ENCODE data around the gene AP3B1. TPM values are rescaled to one million over a fixed set of nuclear protein-coding genes. Genes with fewer than 3 reads are reported as not detected.
A peak's percentile ranks its signal among the peaks of the same experiment; 100 is the strongest.

AP3B1 gene
- total and polyA plus RNA-seq, 4 donors = 26.4 to 50.4 (median 33.3) TPM

DNA sequence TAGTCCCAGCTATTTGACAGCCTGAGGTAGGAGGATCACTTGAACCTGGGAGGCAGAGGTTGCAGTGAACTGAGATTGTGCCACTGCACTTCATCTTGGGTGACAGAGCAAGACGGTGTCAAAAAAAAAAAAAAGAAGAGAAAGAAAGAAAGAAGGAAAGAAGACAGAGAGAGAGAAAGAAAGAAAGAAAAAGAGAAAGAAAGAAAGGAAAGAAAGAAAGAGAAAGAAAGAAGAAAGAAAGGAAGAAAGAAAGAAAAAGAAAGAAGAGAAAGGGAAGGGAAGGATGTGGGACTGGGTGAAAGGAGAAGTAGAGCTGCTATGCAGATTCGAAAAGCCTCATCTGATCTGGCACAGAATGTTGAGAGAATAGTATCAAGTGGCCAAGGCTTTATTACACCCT is 42.2 kb upstream of the AP3B1 start:
- H3K4me3 ChIP-seq = no peak overlapping the region
- H3K4me1 ChIP-seq (ENCODE audit: control insufficient read depth in 5 of 5, insufficient read depth in 5 of 5, low read length in 5 of 5) = no peaks in the 10 kb centered on the region
- ATAC-seq (ENCODE audit: insufficient read depth, low FRiP score) (no peak), DNase-seq (no peak)
- no peak overlapping the region for H3K9ac ChIP-seq (ENCODE audit: insufficient read depth in 1 of 2, low read length in 2 of 2)
- 85 to 91% methylated on average over 2 of the region's 2 CpGs for WGBS, 2 donors
- H3K27ac ChIP-seq (ENCODE audit: low read depth in 1 of 2, low read length in 1 of 2) = no peak overlapping the region
- no peaks in the 10 kb centered on the region for H3K36me3 ChIP-seq (ENCODE audit: control insufficient read depth in 4 of 4, insufficient read depth in 4 of 4, low read length in 4 of 4)
- H3K27me3 ChIP-seq (ENCODE audit: control insufficient read depth in 3 of 3, insufficient read depth in 3 of 3, low read length in 2 of 3) = no peaks in the 10 kb centered on the region
- TF ChIP-seq, protein P1, sequence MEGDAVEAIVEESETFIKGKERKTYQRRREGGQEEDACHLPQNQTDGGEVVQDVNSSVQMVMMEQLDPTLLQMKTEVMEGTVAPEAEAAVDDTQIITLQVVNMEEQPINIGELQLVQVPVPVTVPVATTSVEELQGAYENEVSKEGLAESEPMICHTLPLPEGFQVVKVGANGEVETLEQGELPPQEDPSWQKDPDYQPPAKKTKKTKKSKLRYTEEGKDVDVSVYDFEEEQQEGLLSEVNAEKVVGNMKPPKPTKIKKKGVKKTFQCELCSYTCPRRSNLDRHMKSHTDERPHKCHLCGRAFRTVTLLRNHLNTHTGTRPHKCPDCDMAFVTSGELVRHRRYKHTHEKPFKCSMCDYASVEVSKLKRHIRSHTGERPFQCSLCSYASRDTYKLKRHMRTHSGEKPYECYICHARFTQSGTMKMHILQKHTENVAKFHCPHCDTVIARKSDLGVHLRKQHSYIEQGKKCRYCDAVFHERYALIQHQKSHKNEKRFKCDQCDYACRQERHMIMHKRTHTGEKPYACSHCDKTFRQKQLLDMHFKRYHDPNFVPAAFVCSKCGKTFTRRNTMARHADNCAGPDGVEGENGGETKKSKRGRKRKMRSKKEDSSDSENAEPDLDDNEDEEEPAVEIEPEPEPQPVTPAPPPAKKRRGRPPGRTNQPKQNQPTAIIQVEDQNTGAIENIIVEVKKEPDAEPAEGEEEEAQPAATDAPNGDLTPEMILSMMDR (IDR thresholded peaks at IDR 0.05; ENCODE audit: control extremely low read depth, extremely low read depth) = no peak
- peaks cover 0 to 5% (median 1%) of the 10 kb centered on the region in 4 donors for H3K9me3 ChIP-seq (ENCODE audit: control insufficient read depth in 4 of 4, insufficient read depth in 3 of 4, low read length in 3 of 4)

DNA sequence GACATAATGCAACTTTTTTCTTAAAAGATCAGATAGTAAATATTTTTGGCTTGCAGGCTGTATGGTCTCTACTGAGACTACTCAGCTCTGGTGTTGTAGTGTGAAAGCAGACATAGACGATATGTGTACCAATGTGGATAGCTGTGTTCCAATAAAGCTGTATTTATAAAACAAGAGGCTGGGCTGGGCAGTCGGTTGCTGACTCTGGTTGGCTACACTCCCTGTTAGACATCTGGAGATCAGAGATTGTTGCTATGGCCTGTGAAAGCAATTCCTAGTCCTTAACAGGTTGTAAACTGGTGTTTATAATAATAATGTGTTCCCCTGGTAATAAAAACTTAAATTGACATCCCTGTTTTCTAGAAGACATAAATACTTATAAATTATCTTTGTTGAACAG is 41.5 kb upstream of the AP3B1 start:
- WGBS, 2 donors = 90 to 92% methylated on average over 2 of the region's 2 CpGs
- no peak for DNase-seq

DNA sequence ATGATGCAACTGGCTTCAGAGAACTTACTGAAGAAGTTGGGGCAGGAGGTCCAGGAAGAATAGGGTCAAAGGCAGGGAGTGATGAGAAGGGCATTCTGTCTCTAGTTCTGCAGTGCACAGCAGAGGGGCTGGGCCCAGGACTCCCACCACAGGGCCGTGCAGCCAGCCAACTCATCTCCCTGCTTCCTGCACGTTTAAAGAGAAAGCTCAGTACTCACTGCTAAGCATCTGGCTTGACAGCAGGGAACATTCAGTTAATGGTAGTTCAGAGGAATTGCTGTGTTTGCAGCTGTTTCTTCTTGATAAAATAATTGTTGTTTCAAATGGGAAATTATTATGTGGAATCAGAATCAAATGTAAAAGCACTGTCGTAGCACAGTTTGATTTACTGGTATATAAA is 40.3 kb upstream of the AP3B1 start:
- TF ChIP-seq, protein P1 (IDR thresholded peaks at IDR 0.05; ENCODE audit: control extremely low read depth, extremely low read depth) = no peak
- no peaks in the 10 kb centered on the region for H3K27me3 ChIP-seq (ENCODE audit: control insufficient read depth in 3 of 3, insufficient read depth in 3 of 3, low read length in 2 of 3)
- ATAC-seq (ENCODE audit: insufficient read depth, low FRiP score) (no peak), DNase-seq (peak in 1 of 3 donors; percentile 13)
- no peak overlapping the region for H3K9ac ChIP-seq (ENCODE audit: insufficient read depth in 1 of 2, low read length in 2 of 2)
- H3K4me3 ChIP-seq = no peak overlapping the region
- H3K9me3 ChIP-seq (ENCODE audit: control insufficient read depth in 4 of 4, insufficient read depth in 3 of 4, low read length in 3 of 4) = peaks cover 0 to 5% (median 1%) of the 10 kb centered on the region in 4 donors
- 57 to 77% methylated on average over 3 of the region's 3 CpGs for WGBS, 2 donors
- no peaks in the 10 kb centered on the region for H3K36me3 ChIP-seq (ENCODE audit: control insufficient read depth in 4 of 4, insufficient read depth in 4 of 4, low read length in 4 of 4)
- H3K27ac ChIP-seq (ENCODE audit: low read depth in 1 of 2, low read length in 1 of 2) = no peak overlapping the region
- H3K4me1 ChIP-seq (ENCODE audit: control insufficient read depth in 5 of 5, insufficient read depth in 5 of 5, low read length in 5 of 5) = no peaks in the 10 kb centered on the region

More for the DNA sequence above, 41.5 kb upstream of the AP3B1 start:
- Histone ChIP-seq H3K4me1 (ENCODE audit: control insufficient read depth in 5 of 5, insufficient read depth in 5 of 5, low read length in 5 of 5) (no peaks in the 10 kb centered on the region), H3K9ac (ENCODE audit: insufficient read depth in 1 of 2, low read length in 2 of 2) (no peak overlapping the region), H3K27me3 (ENCODE audit: control insufficient read depth in 3 of 3, insufficient read depth in 3 of 3, low read length in 2 of 3) (no peaks in the 10 kb centered on the region), H3K27ac (ENCODE audit: low read depth in 1 of 2, low read length in 1 of 2) (no peak overlapping the region), H3K4me3 (no peak overlapping the region), H3K36me3 (ENCODE audit: control insufficient read depth in 4 of 4, insufficient read depth in 4 of 4, low read length in 4 of 4) (no peaks in the 10 kb centered on the region), H3K9me3 (ENCODE audit: control insufficient read depth in 4 of 4, insufficient read depth in 3 of 4, low read length in 3 of 4) (peaks cover 0 to 5% (median 1%) of the 10 kb centered on the region in 4 donors)
- TF ChIP-seq, protein P1 (IDR thresholded peaks at IDR 0.05; ENCODE audit: control extremely low read depth, extremely low read depth) = no peak
- ATAC-seq (ENCODE audit: insufficient read depth, low FRiP score) = no peak

DNA sequence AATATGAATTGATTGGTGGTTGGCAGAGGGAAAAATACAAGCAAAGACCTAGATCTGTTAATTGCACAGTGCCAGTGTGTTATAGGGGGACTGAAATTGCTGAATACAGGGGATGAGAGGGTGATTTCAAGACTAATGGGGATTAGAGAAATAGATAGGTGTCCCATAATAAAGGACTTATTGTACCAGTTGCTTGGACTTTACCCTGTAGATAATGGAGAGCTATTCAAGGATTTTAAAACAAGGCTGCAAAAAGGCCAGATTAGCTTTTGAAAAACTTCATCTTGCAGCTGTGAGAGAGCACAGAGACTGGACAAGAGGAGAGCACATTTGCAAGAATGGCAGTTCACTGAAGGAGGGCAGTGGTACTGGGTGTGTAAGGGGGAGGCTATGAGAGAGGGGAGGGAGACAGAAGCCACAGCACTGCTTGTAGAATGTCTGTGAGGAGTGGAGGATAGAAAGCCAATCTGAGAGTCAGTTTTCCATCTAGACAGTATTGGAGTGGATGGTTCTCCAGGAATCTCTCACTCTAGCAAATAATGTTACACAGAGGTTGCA is 37.1 kb upstream of the AP3B1 start:
- Histone ChIP-seq H3K9ac (ENCODE audit: insufficient read depth in 1 of 2, low read length in 2 of 2) (no peak overlapping the region), H3K27me3 (ENCODE audit: control insufficient read depth in 3 of 3, insufficient read depth in 3 of 3, low read length in 2 of 3) (no peaks in the 10 kb centered on the region), H3K9me3 (ENCODE audit: control insufficient read depth in 4 of 4, insufficient read depth in 3 of 4, low read length in 3 of 4) (no peaks in the 10 kb centered on the region), H3K27ac (ENCODE audit: low read depth in 1 of 2, low read length in 1 of 2) (no peak overlapping the region), H3K4me3 (no peak overlapping the region), H3K36me3 (ENCODE audit: control insufficient read depth in 4 of 4, insufficient read depth in 4 of 4, low read length in 4 of 4) (no peaks in the 10 kb centered on the region), H3K4me1 (ENCODE audit: control insufficient read depth in 5 of 5, insufficient read depth in 5 of 5, low read length in 5 of 5) (no peaks in the 10 kb centered on the region)
- DNase-seq (no peak), ATAC-seq (ENCODE audit: insufficient read depth, low FRiP score) (no peak)
- TF ChIP-seq, protein P1 (IDR thresholded peaks at IDR 0.05; ENCODE audit: control extremely low read depth, extremely low read depth) = no peak
